ENCODE data around the gene RTN4.

The RTN4 gene

GRCh38 chr2:54960164-54960563, 90.1 kb downstream of the RTN4 start:
- TF ChIP-seq, protein P1, sequence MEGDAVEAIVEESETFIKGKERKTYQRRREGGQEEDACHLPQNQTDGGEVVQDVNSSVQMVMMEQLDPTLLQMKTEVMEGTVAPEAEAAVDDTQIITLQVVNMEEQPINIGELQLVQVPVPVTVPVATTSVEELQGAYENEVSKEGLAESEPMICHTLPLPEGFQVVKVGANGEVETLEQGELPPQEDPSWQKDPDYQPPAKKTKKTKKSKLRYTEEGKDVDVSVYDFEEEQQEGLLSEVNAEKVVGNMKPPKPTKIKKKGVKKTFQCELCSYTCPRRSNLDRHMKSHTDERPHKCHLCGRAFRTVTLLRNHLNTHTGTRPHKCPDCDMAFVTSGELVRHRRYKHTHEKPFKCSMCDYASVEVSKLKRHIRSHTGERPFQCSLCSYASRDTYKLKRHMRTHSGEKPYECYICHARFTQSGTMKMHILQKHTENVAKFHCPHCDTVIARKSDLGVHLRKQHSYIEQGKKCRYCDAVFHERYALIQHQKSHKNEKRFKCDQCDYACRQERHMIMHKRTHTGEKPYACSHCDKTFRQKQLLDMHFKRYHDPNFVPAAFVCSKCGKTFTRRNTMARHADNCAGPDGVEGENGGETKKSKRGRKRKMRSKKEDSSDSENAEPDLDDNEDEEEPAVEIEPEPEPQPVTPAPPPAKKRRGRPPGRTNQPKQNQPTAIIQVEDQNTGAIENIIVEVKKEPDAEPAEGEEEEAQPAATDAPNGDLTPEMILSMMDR (IDR thresholded peaks at IDR 0.05; ENCODE audit: control insufficient read depth, extremely low read depth, insufficient read depth): no peak
- H3K4me3 ChIP-seq (ENCODE audit: low read depth, low read length): no peak overlapping the region
- DNase-seq (ENCODE audit: low read depth): no peak

DNA sequence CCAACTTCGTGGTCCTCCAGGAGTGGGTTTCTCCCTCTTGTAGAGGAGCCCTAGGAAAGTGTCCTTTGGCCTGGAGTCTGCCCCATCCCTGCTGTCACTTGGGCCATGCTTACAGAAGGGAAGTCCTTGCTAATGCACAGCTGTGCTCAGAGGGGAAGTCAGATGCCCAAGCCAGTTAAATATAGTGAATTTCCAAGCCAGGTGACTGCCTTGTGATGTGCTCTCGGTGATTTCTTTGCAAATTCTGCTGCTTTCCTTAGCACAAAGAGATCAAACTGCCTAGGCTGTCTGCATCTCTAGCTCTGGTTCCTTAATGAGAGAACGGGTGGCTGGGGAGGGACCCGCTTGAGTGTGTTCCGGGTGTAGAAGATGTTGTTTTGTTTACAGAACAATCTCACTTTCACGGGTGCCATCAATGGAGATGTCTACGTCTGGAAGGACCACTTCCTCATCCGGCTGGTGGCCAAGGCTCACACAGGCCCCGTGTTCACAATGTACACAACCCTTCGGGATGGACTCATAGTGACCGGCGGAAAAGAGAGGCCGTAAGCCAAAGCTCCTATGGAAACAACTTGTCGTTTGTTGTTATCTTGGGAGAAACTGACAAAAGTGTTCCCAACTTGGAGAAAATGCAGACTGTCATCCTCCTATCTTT, 91.4 kb downstream of the RTN4 start:
- TF ChIP-seq, protein P1 (IDR thresholded peaks at IDR 0.05; ENCODE audit: control insufficient read depth, extremely low read depth, insufficient read depth): no peak
- DNase-seq (ENCODE audit: low read depth): no peak
- no peak overlapping the region for H3K4me3 ChIP-seq (ENCODE audit: low read depth, low read length)

DNA sequence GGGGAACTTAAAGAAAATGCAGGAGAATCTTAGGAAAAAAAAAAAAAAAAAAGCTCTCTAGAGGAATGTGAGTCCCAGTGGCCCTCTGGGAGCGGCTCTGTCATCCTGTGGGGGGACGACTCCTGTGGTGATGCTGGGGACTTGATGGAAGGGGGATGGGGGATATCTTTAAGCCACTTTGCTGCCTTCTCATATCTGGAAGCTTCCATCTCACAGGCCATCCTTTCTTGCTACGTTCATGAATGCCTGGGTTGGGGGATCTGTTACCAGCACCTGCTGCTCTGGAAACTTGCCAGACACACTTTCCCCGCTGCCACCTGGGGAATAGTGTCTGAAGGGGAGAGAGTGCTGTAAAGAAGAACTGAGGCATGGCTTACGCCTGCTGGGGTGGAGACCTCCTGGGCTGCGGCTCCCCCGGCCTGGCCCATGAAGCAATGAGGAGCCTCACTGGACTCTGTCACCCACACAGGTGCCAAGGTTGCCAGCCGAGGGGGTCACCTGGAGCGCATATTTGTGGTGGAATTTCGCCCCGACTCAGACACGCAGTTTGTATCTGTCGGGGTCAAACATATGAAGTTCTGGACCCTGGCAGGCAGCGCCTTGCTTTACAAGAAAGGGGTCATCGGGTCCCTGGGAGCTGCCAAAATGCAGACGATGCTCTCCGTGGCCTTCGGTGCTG, 92.8 kb downstream of the RTN4 start:
- no peak overlapping the region for H3K4me3 ChIP-seq (ENCODE audit: low read depth, low read length)
- TF ChIP-seq, protein P1 (IDR thresholded peaks at IDR 0.05; ENCODE audit: control insufficient read depth, extremely low read depth, insufficient read depth): no peak
- no peak for DNase-seq (ENCODE audit: low read depth)

GRCh38 chr2:54956111-54956627, 94.1 kb downstream of the RTN4 start:
- TF ChIP-seq, protein P1 (IDR thresholded peaks at IDR 0.05; ENCODE audit: control insufficient read depth, extremely low read depth, insufficient read depth): no peak
- no peak for DNase-seq (ENCODE audit: low read depth)

DNA sequence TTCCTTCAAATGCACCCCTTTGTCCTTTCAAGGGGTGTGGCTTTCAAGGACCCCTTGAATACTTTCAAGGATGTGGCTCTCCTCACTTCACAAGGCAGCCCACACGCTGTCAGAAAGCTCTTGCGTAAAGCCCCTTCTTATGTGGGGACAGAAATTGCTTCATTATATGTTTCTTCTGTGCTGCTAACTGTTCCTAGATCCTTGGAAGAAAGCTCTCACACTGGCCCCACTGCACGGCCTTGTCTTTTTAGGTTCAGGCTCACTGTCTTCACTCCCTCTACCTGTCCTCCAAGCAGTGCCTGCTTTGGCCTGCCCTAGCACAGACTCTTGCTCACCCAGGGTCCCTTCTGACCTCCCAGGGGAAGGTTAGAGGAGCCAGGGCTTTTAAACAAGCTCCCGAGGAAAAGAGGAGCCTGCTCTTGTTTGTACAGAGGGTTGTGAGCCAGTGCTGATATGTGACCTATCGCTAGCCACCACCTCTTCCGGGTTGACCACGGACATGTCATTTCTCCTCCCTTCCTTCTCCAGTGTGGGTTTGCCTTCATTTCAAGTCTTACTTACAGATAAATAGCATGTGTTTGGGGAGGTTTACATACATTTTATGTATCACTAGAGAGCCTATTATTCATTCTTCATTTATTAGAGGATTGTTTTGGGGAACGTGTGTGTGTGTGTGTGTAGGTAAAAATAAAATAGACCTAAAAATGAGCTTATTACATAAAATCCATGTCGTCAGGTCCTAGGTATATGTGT, 94.7 kb downstream of the RTN4 start:
- no peak overlapping the region for H3K4me3 ChIP-seq (ENCODE audit: low read depth, low read length)
- TF ChIP-seq, protein P1 (IDR thresholded peaks at IDR 0.05; ENCODE audit: control insufficient read depth, extremely low read depth, insufficient read depth): no peak
- DNase-seq (ENCODE audit: low read depth): no peak

More at GRCh38 chr2:54956111-54956627, 94.1 kb downstream of the RTN4 start:
- H3K4me3 ChIP-seq (ENCODE audit: low read depth, low read length): no peak overlapping the region

DNA sequence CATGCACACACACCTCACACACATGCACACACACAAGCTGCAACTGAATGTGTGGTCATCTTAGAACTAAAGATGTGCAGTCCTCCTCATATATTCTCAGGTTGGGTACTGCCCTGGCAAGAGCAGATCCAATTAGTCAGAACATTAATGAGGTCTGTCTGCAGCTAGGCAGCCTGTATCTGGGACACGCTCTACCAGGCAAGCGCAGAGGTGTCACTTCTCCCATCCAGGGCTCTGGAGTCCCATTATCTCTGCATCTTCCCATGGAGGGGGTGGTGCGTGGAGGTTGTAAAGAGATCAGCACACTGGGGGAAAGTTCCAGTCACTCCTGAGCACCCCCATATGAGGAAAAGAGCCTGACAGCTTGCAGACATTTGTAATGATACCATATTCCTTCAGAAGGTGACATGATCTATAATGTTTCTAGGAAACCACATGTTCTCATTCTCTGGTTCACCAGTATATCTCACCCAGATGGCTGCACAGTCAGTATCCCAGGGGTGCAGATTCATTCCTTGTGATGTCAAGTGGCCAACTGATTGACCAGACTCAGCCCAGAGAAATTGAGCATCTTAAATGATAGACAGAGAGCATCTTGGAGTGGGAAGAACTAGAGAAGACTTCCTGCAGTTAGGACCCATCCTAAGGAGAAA, 95.4 kb downstream of the RTN4 start:
- no peak overlapping the region for H3K4me3 ChIP-seq (ENCODE audit: low read depth, low read length)
- no peak for DNase-seq (ENCODE audit: low read depth)
- TF ChIP-seq, protein P1 (IDR thresholded peaks at IDR 0.05; ENCODE audit: control insufficient read depth, extremely low read depth, insufficient read depth): no peak

Measured in LNCaP clone FGC (cell line).